Cardiac septum (tissue), 1 donor: ENCODE results near the gene HOXB3. TPM values are rescaled to one million over a fixed set of nuclear protein-coding genes. Genes with fewer than 3 reads are reported as not detected.

ENCODE experiments used
- DNase-seq: peaks from one replicate; pipeline ENCODE4 v3.0.0-alpha.2; 2020; ENCODE audit warnings: low spot score
- intact Hi-C: fragments of 100-400 bp; cut with DNase I; formaldehyde crosslinking; loops from one replicate; pipeline ENCODE4 v1.14.0; 2022
- long read RNA-seq: library from polyadenylated mRNA; unstranded; transcript quantifications from one replicate; pipeline ENCODE4 v2.0.0, GENCODE V29; 2021
- total RNA-seq: library from RNA; stranded (reverse); fragmentation: NEBNext Ultra II Directional; extraction: Animal tissue kit (Norgen Biotek cat#: 25700); gene quantifications from one replicate; pipeline ENCODE4 v1.2.1, GENCODE V29; 2021
- donor health status: DM: no; HTN: no; CAD: no.

The HOXB3 gene
- total RNA-seq, result 4.2 TPM
- long read RNA-seq, full-length matches to known transcripts, result 1 of 4 reads
- long read RNA-seq, partial matches to known transcripts, result 0 of 4 reads
- long read RNA-seq, other reads (novel, unspliced or antisense), result 3 of 4 reads

DNA sequence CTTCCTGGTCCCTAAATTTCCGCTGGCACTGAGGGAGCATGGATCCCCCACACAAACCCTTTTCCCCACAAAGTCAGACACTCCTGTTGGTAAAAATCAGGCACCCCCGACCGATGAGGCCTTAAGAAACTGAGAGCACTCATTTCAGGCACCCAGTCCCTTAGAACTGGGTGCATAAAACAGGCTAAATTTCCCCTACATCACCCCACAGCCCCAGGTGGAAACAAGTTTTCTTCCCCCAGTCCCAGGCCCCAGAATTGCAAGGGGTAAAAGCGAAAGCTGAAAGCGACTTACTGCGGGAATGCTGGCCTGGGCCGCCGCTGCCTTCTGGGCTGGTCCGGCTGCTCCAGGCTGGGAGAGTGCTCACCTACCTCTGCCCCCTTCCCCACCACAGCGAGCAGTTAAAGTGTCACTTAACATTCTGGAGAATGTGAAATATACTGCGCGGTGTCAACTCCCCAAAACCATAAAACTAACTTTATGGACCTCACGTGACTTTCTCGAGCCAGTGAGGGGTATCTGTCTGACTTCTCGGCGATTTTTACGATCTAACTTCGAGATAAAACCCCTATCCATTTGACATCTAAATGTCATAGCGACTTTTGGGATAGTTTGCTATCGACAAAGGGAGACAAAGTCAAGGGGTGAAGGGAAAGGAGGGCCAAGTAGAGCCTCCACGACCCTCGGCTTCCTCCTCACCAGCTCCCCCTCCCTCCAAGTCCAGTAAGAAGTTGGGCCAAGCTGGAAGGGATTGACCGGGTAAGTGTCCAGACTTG lies at the start of gene HOXB3:
HOXB3 (minus strand) TSS at position 411 of the 776 bp plus-strand sequence. CDS start 37,767 bp downstream, outside the sequence.
- DNase-seq, result no peak
- intact Hi-C loops, result loop anchor here (2.0 to 10.0 kb wide), 3 partner anchors 97 to 345 kb away; no protein-coding TSS in a partner anchor

DNA sequence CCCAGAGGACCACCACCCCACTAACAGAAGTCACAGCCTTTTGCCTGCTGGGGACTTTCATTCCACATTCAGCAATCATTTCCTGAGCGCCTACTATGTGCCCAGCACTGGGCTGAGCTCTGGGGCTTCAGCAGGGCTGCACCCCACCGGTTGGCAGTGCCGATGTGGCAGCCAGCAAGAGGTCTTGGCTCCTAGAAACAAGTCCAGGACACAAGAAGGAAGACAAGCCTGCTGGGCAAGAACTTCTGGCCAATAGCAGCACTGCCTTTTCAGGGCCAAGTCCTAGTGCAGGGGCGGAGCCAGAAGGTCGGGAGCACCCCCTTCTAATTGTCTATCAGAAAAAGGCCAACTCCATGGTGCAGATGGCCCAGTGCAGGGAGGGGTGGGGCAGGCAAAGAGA lies 49.1 kb upstream of the HOXB3 start:
- intact Hi-C loops, result no loop called here
- DNase-seq, result no peak

DNA sequence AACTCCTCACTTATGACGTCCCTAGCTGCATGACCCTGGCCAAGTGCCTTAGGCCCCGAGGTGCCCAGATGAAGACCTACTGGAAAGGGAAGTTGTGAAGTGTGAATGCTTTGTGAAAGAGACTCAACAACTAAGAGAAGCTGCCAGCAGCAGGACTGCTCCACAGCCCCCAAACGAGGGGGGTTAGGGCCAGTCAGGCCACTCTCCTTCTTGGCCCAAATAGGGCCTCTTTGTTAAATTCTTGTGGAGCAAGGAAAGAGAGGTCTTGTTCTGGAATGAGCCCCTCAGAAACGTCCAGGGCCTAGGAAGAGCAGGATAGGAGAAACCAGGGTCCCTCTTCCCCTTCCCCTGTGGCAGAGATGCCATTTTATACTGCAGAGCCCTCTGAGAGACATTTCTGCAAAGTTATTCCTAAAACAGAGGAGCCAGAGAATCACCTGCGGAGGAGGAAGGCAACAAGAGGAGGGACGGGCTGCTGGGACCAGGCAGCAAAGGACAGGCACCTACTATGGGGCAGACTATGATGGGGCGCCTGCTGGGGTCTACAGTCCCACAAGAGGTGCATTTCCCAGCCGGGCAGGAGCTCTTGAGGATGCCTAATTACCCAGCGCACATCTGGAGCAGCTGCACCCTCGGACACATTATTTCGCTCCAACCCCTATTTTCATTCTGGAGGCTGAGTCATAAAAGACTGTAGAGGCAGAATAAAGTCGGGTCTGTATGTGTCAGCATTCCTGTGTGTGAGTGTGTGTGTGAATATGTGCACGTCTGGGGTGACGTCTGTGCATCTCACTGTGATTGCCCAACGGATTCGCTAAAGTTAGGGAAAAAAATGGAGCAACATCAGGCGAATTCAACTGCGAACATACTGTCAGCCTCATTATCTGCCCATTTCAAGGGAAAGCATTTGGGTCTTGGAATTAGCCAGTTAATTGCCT lies 47.6 kb upstream of the HOXB3 start:
- peak; percentile 53 for DNase-seq
- intact Hi-C loops, result no loop called here

DNA sequence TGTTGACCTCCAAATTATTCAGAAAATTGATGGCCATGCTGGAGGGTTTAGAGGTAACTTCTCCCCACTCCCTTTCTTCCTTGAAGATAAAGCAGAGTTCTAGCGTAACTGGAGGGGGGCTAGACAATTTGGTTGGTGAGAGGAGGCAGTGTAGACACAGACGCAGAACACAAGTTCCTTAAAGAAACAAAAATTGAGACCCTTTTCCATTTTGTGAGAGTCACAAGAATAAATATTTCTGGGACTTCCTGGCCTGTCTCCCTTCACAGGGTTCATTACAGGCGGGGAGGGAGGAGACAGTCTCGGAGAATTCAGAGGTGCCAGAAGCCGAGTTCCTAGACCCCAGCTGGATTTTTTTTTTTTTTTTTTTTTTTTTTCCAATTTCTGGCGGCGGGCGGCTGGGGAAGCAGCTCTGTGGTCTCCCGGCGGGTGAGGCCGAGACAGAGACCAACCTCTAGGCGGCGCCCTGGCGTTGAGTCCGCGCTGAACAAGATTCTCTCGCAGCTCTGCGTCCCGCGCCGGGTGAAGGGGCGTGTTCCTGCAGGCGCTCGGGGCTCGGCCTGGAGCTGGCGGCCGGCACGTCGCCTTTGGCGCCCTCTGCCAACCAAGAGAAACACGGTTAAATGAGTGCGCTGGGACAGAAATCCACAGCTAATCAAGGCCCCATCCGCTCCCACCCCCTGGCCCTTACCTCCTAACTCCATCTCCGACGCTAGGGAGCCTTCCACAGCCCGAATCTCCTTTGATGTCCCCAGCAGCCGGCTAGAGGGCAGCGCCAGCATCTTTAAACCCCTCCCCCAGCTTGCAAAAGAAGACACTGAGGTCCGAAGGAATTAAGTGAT lies 46.4 kb upstream of the HOXB3 start:
- DNase-seq, result no peak
- intact Hi-C loops, result no loop called here

DNA sequence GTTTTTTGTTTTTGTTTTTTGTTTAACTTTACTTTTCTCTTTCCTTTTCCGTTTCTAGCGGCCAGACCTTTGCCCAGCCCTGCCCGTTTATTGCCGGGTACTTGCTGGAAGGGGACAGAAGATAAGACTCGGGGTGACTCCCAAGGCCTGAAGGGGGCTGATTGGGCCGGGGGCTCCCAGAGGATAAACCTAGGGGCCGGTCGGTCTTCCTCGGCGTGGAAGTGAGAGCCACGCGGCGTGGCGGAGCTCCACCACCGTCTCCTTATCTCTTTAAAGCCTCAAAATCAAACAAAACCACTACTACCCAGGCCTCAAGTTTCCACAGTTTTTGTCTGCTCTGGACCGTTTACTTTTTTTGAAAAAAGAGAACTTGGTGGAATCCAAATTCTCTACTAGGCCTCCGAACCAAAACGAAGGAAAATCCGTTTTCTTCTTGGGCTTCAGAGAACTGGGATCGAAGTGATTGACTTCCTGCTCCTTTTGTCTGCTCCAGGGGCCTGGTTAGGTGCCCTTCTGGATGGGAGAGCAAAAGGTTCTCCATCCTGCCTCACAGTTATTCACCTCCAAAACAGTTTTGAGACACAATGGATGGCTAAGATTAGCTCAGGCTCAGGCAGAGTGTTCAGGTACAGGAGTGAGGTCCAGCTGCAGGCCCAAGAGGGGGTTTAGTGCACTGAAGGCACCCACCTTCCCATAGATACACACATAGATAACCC lies 44.6 kb upstream of the HOXB3 start:
- intact Hi-C loops, result no loop called here
- no peak for DNase-seq

DNA sequence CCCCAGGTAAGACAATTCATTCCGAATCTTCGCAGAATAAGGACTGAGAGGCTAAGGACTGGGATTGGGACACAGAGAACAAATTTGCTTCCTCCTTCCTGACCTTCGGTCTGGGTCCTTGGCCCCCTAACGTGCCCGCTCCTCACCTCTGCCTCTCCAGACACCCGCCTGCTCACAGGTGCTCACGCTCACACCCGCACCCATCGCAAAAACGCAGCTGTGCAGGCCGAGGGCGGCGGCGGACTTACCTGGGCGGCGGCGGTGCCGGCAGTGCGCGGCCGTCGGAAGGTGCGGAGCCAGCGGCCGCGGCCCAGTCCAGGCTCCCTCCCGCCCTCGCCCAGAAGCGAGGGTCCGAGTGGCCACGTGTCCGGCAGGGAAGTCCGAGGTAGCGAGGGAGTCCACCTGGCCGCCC lies 43.2 kb upstream of the HOXB3 start:
- DNase-seq, result no peak
- intact Hi-C loops, result no loop called here

DNA sequence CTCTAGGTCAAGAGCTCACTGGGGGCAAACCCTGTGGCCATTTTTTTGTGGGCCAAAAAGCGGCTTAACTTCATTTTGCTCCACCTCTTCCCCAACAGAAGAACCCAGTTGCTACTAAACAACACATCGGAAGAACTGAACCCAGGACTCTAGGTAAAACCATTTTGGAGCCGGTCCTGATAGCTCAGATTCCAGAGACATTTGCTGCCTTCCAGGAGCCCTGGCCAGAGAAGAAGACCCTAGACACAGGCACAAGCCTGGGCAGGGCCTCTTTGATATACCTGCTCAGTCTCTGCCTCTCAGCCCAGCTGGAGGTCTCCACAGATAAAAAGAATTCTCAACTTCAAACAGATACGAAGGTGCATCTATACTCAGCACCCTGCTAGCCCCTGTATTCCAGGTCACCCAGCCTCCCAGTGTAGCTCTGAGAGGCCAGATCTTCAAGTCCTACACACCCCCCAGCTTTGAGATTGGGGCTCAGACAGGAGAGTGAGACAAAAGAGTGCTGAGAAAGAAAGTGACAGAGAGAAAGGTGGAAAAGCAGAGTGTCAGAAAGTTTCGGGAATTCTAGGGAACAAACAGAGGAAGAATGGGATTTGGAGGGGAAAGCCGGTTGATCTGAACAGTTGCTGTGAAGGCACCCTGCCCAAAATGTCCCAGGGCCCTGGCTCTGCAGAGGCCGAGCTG lies 42.7 kb upstream of the HOXB3 start:
- intact Hi-C loops, result no loop called here
- no peak for DNase-seq

DNA sequence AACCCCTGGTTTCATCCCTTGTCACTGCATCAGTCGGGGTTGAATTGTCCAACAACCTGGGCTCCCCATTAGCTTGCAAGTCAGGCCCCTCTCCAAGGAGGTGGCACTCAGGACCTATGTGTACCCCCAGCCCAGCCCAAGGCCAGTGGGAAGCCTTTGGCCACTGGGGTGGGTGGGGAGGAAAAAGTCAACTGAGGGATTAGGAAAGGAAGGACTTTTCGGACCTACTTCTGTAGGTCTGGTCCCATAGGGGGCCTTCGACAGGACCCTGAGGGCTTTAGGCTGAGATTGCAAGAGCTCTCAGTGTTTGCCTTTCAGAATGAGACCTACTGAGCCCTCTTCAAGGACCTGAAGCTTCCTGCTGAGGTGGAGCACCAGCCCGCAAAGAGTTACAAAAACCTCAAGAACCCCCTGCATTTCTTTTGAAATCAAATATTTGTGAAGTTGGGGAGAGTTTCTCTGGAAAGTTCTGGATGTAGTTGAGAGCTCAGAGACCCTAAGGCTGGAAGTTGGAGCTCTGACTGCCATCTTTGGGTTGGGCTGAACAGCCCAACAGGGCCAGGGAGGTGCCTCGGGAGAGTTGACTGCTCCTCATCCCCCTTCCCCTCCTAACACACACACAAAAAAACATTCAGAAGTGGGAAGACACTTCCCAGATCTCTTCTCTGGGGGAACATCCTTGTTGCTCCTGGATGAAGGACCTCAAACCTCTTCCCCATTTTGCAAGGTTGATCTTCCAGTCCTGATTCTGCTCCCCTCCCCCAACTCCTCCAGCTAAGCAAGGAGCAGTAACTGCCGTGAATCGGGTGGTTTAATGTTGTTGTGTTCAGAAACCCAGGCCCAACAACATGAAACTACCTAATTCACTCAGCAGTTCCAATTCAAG lies 41.9 kb upstream of the HOXB3 start:
- intact Hi-C loops, result no loop called here
- DNase-seq, result peak; percentile 49

DNA sequence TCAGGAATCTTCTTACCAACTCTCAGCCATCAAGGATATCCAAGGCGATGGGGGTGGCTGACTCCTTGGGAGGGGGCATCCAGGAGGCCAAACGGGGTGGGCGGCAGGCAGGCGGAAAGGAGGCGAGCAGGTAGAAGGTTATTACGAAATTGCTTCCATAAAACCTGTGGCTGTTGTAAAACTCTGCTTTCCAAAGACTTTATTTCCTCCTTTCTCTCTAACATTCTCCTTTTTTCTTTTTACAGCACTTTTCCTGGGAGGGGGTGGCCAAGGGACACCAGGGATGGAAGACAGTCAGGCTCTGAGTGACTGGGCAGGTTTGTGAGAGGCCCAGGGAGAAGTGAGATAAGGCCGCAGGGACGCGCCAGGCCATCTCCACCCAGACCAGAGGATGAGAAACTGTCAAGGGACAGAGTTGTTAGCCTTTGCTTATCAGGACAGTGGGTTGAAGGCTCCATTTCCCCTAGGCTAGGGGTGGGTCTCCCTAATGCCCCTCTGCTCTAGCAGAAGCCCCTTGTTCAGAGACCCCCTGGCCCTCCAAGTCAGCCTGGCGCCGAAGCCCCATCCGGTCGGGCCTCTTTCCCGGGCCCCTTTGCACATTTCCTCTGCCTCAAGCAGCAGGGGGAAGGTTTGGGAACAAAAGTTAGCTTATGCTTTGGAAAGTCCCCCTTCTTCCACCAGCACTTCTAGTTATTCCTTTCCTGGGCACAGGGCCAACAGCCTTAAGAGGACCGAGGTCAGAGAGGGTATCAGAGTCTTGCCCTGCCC lies 41.1 kb upstream of the HOXB3 start:
- intact Hi-C loops, result no loop called here
- no peak for DNase-seq

DNA sequence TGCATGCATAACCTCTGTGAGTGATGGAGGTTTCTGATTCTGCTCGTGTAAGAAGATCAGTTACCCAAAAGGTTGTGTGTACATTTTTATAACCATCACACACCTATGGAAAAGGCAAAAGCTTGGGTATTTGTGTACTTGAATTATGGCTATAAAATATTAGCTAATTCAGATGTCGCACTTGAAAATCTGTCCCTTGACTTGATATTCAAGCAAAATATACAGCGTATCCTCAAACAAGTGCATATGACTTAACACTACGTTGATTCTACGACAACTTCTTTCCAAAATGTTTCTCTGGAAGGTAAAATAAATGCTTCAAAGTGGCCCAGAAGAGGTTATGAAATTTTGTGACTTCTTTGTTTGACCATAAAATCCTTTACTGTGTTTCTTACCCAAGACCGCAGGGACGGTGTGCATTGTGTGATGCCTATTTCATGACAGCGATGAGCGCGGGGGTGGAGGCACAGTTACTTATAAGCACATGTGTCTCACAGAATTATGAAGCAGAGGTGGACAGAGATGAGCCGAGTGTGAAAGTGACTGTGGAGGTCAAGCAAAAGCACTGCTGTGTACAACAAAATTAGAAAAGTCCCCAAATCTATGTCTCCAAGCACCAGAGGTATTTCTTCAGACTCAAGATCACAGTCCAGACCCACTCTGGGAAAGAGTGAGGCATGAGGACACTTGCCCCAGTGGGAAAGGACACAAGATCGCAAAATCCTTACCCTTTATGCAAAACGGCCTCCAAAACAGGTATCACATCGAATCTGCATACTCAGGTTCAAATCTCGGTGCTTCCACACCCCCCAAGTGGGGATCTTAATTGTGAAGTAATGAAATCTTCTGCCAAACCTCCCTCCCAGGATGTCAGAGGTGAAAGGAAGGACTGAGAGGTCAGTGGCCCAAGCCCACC lies 40.2 kb upstream of the HOXB3 start:
- intact Hi-C loops, result no loop called here
- no peak for DNase-seq

DNA sequence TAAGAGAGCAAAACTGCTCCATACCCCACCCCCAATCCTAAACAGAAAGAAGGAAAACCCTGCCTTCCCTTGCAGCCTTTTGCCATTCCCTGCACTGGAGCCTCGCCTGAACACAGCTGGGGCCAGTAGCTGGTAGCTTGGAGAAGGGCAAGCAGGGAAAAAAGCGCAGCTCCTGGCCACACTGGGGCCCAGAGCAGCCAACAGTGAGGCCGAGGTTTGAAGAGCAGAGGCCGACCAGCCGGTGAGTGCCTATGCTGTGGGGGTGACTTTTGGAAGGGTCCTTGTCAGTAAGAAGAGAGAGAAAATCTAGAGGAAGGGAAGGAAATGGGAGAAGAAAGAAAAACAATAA lies 39.3 kb upstream of the HOXB3 start:
- DNase-seq, result no peak
- intact Hi-C loops, result no loop called here

DNA sequence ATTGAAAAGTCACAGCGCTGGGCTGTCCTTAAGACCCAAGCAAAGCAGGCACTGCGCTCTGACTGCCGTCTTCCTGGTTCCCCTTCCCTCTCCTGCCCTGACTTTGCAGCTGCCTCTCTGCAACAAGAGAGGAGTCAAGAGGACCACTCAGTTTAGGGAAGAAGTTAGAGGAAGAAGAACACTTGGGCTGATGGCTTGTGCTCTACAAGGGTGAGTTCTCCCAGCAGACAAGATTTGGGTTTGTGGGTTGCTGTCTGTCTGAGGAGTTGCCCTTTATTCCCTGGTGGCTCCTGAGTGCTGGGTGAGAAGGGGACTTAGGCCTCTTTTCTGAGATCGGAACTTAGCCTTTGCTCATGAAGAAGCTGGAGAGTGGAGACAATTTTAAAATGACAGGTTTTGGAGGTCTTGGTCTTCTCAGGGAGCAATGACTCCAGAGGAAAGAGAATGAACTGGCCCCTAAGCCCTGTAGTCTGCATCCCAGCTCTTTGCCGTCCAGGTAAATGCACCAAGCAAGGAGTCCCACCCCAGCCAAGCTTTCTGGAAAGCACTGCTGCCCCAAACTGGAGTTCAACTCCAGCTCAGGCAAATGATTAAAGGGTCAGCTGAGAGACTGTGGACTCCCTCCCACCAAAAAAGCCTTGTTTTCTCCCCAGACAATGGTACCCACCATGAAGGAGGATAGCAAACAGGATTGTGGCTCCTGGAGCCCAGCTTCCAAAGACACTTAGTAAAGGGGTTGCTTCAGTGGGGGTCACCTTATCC lies 38.8 kb upstream of the HOXB3 start:
- no peak for DNase-seq
- intact Hi-C loops, result no loop called here

DNA sequence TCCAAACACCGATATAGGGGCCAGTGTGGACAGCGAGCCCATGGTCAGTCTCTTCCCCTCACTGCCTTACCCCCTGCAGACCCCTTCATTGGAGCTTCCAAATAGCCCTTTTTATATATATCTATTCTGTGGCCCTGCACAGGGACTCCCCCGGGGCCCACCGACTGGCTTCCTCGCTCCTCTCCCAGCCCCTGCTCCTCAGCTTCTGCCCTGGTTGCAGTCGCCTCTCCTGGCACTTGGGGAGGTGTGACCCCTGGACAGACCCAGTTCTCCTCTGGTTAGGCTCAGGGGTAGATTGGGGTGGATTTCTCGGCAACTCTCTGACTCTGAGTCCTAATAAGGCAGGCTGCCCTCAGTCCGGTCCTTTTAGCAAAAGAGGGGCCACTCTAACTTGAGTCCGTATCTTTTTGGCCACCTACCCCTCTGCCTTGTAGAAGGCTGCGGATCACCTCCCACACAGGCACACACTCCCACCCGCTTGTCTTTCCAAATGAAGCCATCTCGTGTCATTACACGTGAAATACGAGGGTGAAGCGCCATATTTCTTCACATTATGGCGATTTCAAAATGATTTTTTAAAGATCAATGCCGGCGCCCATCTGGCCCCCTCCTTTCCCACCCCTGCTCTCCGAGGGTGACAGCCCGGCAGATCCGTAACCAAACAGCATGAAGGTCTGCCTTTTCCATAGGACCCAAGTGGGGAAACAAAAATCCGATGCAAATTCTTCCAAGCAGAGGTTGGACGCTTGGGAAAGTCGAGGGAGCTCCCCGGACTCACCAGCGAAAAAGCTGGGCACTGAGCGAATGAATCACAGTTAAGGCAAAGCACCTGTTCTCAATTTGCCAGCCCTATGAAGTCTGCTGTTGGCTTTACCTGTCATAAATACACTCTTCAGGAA lies 37.8 kb upstream of the HOXB3 start:
- intact Hi-C loops, result no loop called here
- no peak for DNase-seq

DNA sequence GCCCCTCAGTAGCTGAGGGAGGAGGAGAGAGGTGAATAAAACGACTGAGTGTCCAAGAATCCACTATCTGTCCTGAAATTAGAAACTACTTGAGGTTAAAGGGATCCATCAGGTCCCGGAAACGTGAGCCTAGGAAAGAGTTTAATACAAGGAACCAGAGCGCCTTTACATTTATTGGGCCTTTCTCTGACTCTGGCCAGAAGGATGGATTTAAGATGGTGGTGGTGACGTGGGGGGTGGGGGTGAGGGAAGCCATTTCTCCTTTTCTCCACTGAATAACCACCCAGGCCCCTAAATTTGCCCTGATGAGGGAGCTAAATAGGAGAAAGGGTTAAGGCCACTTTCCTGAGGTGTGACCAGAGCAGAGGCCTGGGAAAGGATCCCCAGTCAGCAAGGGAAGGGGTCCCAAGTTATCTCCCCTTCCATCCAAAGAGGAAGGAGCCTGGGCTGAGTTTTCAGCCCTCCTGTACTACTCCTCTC lies 37.1 kb upstream of the HOXB3 start:
- DNase-seq, result no peak
- intact Hi-C loops, result no loop called here
